GM12801 (cell line): Measurements from ENCODE around the gene SH2D7.

ENCODE experiments used
- CTCF ChIP-seq: IDR thresholded peaks from one replicate; pipeline ENCODE4 v1.5.1; 2011; ENCODE audit warnings: control low read depth; ENCODE audit not compliant: insufficient read length; ENCODE audit errors: extremely low read depth

Gene SH2D7

GRCh38 chr15:78105476-78106241, 13.3 kb downstream of the SH2D7 start:
- no peak for TF ChIP-seq CTCF

GRCh38 chr15:78107471-78107870, 15.1 kb downstream of the SH2D7 start:
- TF ChIP-seq CTCF = no peak

- no peak for TF ChIP-seq CTCF
These were observed 16.1 kb downstream of the SH2D7 start for GRCh38 chr15:78108300-78109084.

GRCh38 chr15:78109156-78109555, 16.8 kb downstream of the SH2D7 start:
- no peak for TF ChIP-seq CTCF

GRCh38 chr15:78110096-78110495, 17.7 kb downstream of the SH2D7 start:
- no peak for TF ChIP-seq CTCF

- no peak for TF ChIP-seq CTCF
These were observed 18.6 kb downstream of the SH2D7 start for GRCh38 chr15:78110916-78111475.

- no peak for TF ChIP-seq CTCF
These were observed 19.4 kb downstream of the SH2D7 start for GRCh38 chr15:78111788-78112187.
